A549 treated with ZK216348 at 1 μM for 4 hours (cell line): ENCODE data around the gene ZNF841. TPM values are rescaled to one million over a fixed set of nuclear protein-coding genes. Genes with fewer than 3 reads are reported as not detected.

Experiments
- total RNA-seq: library from RNA; stranded (reverse); fragments of 200-300 nt; extraction: Qiagen RNA extraction; gene quantifications from 5 replicates; pipeline ENCODE4 v1.2.3, GENCODE V29; 2022; ENCODE audit warnings: low read depth

ZNF841 gene
- total RNA-seq = 1.7 to 3.1 TPM (median 1.8 TPM) in 5 replicates

DNA sequence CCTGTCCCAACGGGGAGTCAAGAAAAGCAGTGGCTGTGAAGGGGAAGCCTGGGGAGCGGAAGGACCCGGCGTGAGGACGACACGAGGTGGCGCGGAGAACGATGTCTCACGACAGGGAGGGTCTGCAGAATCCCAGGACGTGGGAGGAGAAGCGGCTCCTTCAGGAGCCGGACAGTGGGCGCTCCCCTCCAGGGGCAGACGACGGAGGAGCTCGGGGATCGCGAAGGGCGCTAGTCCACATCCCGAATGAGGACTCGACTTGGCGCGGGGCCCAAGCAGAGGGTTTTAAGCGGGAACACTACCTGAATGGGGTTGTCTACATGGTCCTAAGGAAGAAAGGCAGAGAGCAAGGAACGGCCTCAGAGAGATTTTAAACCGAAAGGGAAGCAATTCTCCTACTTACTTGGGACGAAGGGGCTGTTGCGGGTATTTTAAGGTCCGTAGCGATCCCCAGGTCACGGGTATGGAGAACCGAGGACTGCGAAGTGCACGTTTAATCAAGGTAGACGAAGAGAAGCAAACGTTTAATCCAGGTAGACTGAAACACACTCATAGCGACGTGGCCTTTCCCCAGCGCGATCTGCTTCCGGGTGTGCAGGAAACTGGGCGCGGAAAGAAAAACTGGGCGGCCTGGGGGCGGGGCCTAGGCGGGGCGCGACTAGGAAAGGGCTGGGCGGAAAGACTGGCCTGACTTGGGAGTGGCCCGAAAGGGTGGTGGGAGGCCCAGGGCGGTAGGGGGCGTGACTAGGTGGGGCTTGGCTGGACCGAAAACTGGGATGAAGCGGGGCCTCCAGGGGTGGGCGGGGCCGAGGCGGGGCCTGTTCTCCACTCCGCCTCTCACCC, at the start of gene ZNF841:
ZNF841 (minus strand) TSS at position 594 of the 843 bp plus-strand sequence. CDS start 10,964 bp downstream, outside the sequence.

DNA sequence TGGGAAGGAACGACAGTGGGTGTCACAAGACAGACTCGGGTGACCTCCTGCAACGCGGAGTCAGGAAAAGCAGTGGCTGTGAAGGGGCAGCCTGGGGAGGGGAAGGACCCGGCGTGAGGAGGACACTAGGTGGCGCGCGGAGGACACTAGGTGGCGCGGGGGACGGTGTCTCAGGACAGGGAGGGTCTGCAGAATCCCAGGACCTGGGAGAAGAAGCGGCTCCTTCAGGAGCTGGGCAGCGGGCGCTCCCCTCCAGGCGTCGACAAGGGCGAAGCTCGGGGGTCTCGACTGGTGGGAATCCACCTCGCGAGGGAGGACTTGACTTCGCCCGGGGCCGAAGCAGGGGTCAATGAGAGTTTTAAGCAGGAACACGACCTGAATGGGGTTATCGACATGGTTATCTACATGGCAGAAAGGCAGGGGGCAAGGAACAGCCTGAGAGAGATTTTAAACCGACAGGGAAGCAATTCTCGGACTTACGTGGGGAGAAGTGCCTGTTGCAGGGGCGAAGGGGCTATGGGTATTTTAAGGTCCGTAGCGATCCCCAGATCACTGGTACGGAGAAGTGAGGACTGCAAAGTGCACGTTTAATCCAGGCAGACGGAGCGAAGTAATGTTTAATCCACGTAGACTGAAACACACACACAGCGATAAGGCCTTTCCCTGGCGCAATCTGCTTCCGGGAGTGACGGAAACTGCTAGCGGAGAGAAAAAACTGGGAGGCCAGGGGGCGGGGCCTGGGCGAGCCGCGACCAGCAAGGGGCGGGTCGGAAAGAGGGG, 43.9 kb upstream of the ZNF841 start, which contains the start of gene ZNF616:
ZNF616 (minus strand) TSS at position 687 of the 780 bp plus-strand sequence. CDS start 9,426 bp downstream, outside the sequence.

DNA sequence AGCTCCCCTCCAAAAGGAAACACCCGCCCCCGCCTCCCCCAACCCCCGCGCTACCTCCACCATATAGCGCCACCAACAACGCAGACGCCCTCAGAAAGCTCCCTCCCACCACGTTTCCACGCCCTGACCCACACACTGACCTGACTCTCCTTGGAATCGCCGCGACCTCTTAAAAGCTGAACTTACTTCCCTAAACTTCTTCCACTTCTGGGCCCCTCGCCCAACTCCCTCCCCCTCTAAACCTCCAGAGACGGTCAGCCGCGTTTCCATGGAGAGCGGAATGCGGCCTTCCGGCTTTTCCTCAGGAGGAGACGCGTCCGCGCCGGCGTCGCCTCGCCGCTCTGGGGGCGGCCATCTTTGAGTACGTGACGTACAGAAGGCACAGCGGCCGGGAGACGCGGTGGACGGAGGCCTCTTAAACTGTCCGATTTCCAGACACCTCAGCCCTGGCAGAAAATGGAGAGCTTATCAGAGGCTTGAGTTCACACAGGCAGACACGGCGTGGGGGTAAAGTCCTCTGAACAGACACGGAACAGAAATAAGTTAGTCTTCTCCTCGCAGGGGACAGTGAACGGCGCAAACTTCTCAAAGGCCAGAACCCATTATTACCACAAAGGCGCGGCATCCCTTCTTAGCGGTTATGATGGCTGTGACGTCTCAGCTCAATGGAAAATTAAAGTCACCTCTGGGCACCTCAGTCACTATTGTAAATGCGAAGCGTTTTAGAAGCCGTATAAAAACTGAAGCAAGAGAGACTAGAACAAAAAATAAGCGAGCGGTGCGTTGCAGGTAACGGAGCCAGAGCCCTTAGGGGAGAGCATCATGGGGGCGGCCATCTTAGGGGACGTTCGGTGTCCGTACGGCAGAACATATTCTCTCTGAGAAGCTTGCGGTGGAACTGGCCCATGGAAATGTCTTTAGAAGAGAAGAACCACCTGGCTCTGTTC, 46.7 kb downstream of the ZNF841 start, which contains the start of gene ZNF432:
ZNF432 (minus strand) TSS at position 284 of the 947 bp plus-strand sequence. CDS start 1,970 bp downstream, outside the sequence.

DNA sequence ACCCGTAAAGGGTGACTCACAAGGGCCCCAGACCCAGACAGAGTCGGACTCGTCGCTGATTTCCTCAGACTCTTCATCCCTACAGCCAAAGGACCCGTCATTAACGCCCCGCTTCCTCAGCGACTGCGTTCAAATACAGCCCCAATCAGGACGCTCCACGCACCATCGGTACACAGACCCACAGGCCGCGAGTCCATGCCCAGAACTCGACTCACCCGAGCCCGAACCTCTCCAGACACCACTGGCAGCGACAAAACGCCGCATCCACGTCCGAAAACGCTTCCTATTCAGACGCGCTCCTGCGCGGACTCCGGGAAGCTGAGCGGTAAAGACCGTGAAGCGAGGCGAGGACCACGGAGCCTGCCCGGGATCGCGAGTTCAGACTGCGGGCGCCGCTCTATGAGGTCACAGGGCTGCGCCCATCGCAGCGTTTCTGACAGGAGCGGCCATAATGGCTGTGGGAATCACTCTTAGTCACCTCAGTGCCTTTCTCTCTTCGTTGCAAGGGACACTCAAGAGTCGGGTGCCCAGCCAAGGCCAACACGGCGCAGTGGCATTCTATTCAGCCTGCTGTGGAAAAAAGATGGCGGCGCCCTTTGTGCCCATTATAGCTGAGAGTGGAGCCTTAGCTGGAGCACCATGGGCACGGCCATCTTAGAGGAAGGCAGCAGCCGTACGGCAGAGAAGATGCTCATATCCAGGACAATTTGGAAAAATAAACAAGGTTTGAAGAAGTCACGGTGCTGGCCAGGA, 67.4 kb downstream of the ZNF841 start, which contains the start of gene ZNF614:
ZNF614 (minus strand) TSS at position 353 of the 753 bp plus-strand sequence. CDS start 2,634 bp downstream, outside the sequence.

Other genes starting within 250 kb of the ZNF841 start
- 0.06 to 0.13 TPM in 2 of 5 replicates, not detected in the others for gene ZNF577, start 207.8 kb downstream of the ZNF841 start, total RNA-seq
- 0.12 to 0.25 TPM (median 0.19 TPM) in 4 of 5 replicates, not detected in the other for gene ZNF649, start 190.7 kb downstream of the ZNF841 start, total RNA-seq
- 1.00 to 2.1 TPM (median 1.4 TPM) in 5 replicates for gene ZNF613, start 168.3 kb downstream of the ZNF841 start, total RNA-seq
- 3.3 to 5.9 TPM (median 4.0 TPM) in 5 replicates for gene ZNF350, start 108.9 kb downstream of the ZNF841 start, total RNA-seq
- 3.3 to 4.6 TPM (median 4.3 TPM) in 5 replicates for gene ZNF615, start 87.6 kb downstream of the ZNF841 start, total RNA-seq
- 2.3 to 4.0 TPM (median 3.1 TPM) in 5 replicates for gene ZNF614, start 67.4 kb downstream of the ZNF841 start, total RNA-seq
- gene ZNF432, start 46.9 kb downstream of the ZNF841 start, total RNA-seq = 1.3 to 2.5 TPM (median 1.8 TPM) in 5 replicates
- gene ZNF616, start 44.2 kb upstream of the ZNF841 start, total RNA-seq = 0.48 to 1.4 TPM (median 0.79 TPM) in 5 replicates
- gene ZNF836, start 75.9 kb upstream of the ZNF841 start, total RNA-seq = 0.33 to 0.95 TPM (median 0.52 TPM) in 5 replicates
- 210 to 308 TPM (median 302 TPM) in 5 replicates for gene PPP2R1A, start 94.3 kb upstream of the ZNF841 start, total RNA-seq
- 6.0 to 14.9 TPM (median 9.6 TPM) in 5 replicates for gene ZNF766, start 173.8 kb upstream of the ZNF841 start, total RNA-seq
- gene ZNF480, start 201.4 kb upstream of the ZNF841 start, total RNA-seq = 11.8 to 18.2 TPM (median 15.6 TPM) in 5 replicates
- gene ZNF610, start 240.5 kb upstream of the ZNF841 start, total RNA-seq = not detected in 5 replicates